ENCODE results near the gene KRTAP10-4. TPM values are rescaled to one million over a fixed set of nuclear protein-coding genes. Genes with fewer than 3 reads are reported as not detected.

The KRTAP10-4 gene
- total RNA-seq, 1 experiment from 2014 or later: not detected

GRCh38 chr21:44551340-44551961 lies 22.1 kb upstream of the KRTAP10-4 start, which contains the start of gene KRTAP10-2:
Gene KRTAP10-2 (minus strand): TSS chr21:44551505. CDS start chr21:44551458, 47 bp downstream.
- H3K9ac ChIP-seq (ENCODE audit: low read length): no peak within 1 kb of the TSS
- DNase-seq (ENCODE audit: low read depth, low spot score) (no peak), ATAC-seq (peak; percentile 38; the same call in 1 of the 2 replicates)
- H3K4me2 ChIP-seq (ENCODE audit: low read length): no peak within 1 kb of the TSS
- no peaks in the 10 kb centered on the region for H3K79me2 ChIP-seq (ENCODE audit: insufficient read depth, low read length)
- ChIA-PET POLR2A (no interaction called here), RAD21 (ENCODE audit: low non-redundant PET in 1 of 2, low total read pairs in 2 of 2, uncharacterized antibody in 2 of 2, unreplicated experiment in 2 of 2) (no interaction called here), CTCF (no interaction called here)
- no peak within 1 kb of the TSS for H3K27ac ChIP-seq (ENCODE audit: low read depth, low read length)
- H3K4me1 ChIP-seq (ENCODE audit: control insufficient read depth in 1 of 2, insufficient read depth in 2 of 2, low read length in 2 of 2): no peaks in the 10 kb centered on the region
- no peaks in the 10 kb centered on the region for H3K27me3 ChIP-seq (ENCODE audit: insufficient read depth, low read length)
- H3K4me3 ChIP-seq (replicated peaks in 1 of 2; ENCODE audit: low read depth in 1 of 2, low read length in 2 of 2): no peak within 1 kb of the TSS
- H3K36me3 ChIP-seq (ENCODE audit: control insufficient read depth in 1 of 2, insufficient read depth in 2 of 2, low read length in 2 of 2): no peaks in the 10 kb centered on the region
- H3K9me3 ChIP-seq (ENCODE audit: control insufficient read depth in 1 of 2, insufficient read depth in 1 of 2, low read depth in 1 of 2, low read length in 2 of 2): peaks cover 0 to 5% of the 10 kb centered on the region in 2 experiments; a peak in 2 of 4 replicates
- TF ChIP-seq TCF7L2 (IDR thresholded peaks at IDR 0.05; ENCODE audit: borderline replicate concordance, extremely low read depth, insufficient read depth, insufficient read length) (no peak), SP1 (IDR thresholded peaks at IDR 0.05; ENCODE audit: low read depth) (no peak), ZNF274 (IDR thresholded peaks at IDR 0.05; ENCODE audit: low read depth, low read length) (no peak), FOSL1 (IDR thresholded peaks at IDR 0.05; ENCODE audit: low read depth) (no peak), RAD21 (IDR thresholded peaks at IDR 0.05; ENCODE audit: low read depth) (no peak), CEBPB (IDR thresholded peaks at IDR 0.05; ENCODE audit: low read depth) (no peak), REST (IDR thresholded peaks at IDR 0.05; ENCODE audit: low read depth) (no peak), ZBTB33 (IDR thresholded peaks at IDR 0.05; ENCODE audit: extremely low read depth, insufficient replicate concordance, low read length) (no peak), EZH2 (IDR thresholded peaks at IDR 0.05) (no peak)
- intact Hi-C loops (cut with micrococcal nuclease): no loop called here
- no peak within 1 kb of the TSS for H2AFZ ChIP-seq (ENCODE audit: low read depth, low read length, poor library complexity, severe bottlenecking)
- no TSS peak for BruUV-seq (replicated peaks)
- no peaks in the 10 kb centered on the region for H3K9me2 ChIP-seq (ENCODE audit: insufficient read depth)
- H4K20me1 ChIP-seq (ENCODE audit: insufficient read depth): no peaks in the 10 kb centered on the region
